Lower leg skin (tissue), 4 donors: Measurements from ENCODE around the gene CCDC78. TPM values are rescaled to one million over a fixed set of nuclear protein-coding genes. Genes with fewer than 3 reads are reported as not detected.

Source experiments
- DNase-seq, 2 donors: peaks; one replicate each; pipeline ENCODE4 v3.0.0-alpha.2; 2019; ENCODE audit warnings: low spot score in 2 of 2
- H3K4me3 ChIP-seq: fragments of 200-600 bp; sonication (generic); 2 replicates; pipeline ENCODE4 v1.5.1; 2017; ENCODE audit warnings: mild to moderate bottlenecking, low read depth; ENCODE audit not compliant: poor library complexity, severe bottlenecking
- POLR2A ChIP-seq, 2 donors: fragments of 450-650 bp; IDR thresholded peaks; one replicate each; pipeline ENCODE4 v1.6.1; 2016 to 2017; ENCODE audit warnings: antibody characterized with exemption in 2 of 2, mild to moderate bottlenecking in 1 of 2, moderate library complexity in 1 of 2
- WGBS, 2 donors: methylation state at CpG; one replicate each; pipeline ENCODE4 v1.1.5; 2018; 5-methylcytosine and 5-hydroxymethylcytosine counted together
- intact Hi-C: fragments of 100-400 bp; cut with DNase I; formaldehyde crosslinking; loops from one replicate; pipeline ENCODE4 v1.15.0; 2023; ENCODE audit warnings: low total_unique reads
- total RNA-seq, 4 donors: library from RNA; depleted of rRNA; stranded (reverse); fragments of >200 nt; gene quantifications; one replicate each; pipeline ENCODE4 v1.1.0, GENCODE V29; 2016
- TF ChIP-seq, protein P1 (sequence below), 3 donors: fragments of 450-650 bp; IDR thresholded peaks; one replicate each; pipeline ENCODE4 v1.5.1; 2016; ENCODE audit warnings: antibody characterized with exemption in 3 of 3, mild to moderate bottlenecking in 3 of 3, moderate library complexity in 2 of 3

Gene CCDC78
- total RNA-seq, 4 donors from 2014 or later = 0.52 to 0.55 TPM; not detected in 2

GRCh38 chr16:739560-740458 lies 13.6 kb upstream of the CCDC78 start:
- no peak for DNase-seq
- peak overlapping the region; percentile 74 for H3K4me3 ChIP-seq
- intact Hi-C loops = no loop called here
- WGBS, 2 donors = 44 to 51% methylated on average over 32 to 35 of the region's 38 CpGs
- TF ChIP-seq, protein P1, sequence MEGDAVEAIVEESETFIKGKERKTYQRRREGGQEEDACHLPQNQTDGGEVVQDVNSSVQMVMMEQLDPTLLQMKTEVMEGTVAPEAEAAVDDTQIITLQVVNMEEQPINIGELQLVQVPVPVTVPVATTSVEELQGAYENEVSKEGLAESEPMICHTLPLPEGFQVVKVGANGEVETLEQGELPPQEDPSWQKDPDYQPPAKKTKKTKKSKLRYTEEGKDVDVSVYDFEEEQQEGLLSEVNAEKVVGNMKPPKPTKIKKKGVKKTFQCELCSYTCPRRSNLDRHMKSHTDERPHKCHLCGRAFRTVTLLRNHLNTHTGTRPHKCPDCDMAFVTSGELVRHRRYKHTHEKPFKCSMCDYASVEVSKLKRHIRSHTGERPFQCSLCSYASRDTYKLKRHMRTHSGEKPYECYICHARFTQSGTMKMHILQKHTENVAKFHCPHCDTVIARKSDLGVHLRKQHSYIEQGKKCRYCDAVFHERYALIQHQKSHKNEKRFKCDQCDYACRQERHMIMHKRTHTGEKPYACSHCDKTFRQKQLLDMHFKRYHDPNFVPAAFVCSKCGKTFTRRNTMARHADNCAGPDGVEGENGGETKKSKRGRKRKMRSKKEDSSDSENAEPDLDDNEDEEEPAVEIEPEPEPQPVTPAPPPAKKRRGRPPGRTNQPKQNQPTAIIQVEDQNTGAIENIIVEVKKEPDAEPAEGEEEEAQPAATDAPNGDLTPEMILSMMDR (IDR thresholded peaks at IDR 0.05) = no peak
- TF ChIP-seq POLR2A (IDR thresholded peaks at IDR 0.05) = no peak

DNA sequence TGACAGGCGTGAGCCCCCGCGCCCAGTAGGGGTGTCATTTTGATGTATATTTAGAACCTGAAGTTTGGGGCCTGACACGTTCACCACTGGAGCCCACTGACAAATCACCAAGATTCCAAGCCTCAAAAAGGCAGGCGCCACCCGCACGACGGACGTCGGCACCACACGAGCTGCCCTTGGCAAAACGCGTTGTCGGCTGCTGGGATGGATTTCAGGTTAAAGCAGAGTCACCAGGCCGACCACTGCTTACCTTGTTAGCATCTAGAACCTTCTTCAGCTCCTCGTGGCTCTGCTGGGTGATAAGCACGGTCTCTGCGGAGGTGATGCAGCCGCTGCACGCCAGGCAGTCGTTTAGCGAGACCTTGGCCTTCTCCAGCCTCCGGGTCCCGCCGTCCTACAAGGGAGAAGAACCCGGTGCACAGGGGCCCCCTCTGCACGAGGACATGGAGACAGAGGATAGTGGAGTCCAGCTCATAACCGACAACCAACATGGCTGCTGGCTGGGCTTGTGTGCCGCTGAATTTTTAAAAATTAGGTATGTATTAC lies 10.8 kb upstream of the CCDC78 start:
- no peak for TF ChIP-seq POLR2A (IDR thresholded peaks at IDR 0.05)
- TF ChIP-seq, protein P1 (IDR thresholded peaks at IDR 0.05) = no peak
- no peak overlapping the region for H3K4me3 ChIP-seq
- intact Hi-C loops = no loop called here
- 95% methylated on average over 29 of the region's 29 CpGs for WGBS, 2 donors
- no peak for DNase-seq

GRCh38 chr16:735982-736453 lies 9.8 kb upstream of the CCDC78 start:
- 87 to 93% methylated on average over 13 of the region's 13 CpGs for WGBS, 2 donors
- no peak overlapping the region for H3K4me3 ChIP-seq
- no peak for DNase-seq
- TF ChIP-seq, protein P1 (IDR thresholded peaks at IDR 0.05) = no peak
- TF ChIP-seq POLR2A (IDR thresholded peaks at IDR 0.05) = no peak
- intact Hi-C loops = no loop called here

DNA sequence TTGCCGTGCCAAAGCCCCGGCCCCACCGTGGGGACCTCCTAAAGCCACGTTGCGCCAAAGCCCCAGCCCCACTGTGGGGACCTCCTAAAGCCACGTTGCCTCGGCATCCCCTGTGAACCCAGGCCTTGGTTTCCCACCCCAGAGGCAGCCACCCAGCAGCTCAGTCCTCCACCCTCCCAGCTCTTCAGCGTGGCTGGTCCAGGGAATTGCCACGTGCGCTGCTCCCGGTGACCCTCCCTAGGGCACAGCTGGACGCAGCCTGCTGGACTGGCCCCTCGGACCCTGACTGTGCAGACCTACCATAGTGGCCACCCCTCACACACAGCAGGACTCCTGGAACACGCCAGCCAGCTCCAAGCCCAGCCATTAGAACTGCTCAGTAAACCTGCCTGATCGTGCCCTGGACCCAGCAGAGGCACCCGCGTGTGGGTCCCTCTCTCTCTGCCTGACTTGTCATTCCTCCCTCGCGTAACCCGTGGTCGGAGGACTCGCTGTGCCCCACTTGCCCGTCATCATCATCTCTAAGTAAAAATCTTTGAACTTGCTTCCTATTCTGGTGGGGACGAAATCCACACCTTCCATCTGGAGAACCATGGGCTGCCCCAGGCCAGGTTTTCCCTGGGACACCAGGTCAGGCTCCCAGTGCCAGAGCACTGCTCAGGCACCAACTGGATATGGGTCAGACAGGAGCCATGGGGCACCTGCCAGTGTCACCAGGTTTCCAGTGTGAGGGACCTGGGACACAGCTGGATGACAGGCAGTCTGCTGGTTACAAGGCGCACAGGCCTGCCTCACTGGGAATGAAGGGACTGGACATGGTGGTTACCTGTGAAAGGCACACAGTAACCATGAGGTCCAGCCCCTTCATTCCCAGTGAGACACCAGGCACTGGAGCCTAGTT lies 9.0 kb upstream of the CCDC78 start:
- no peak for DNase-seq
- intact Hi-C loops = no loop called here
- no peak overlapping the region for H3K4me3 ChIP-seq
- TF ChIP-seq, protein P1 (IDR thresholded peaks at IDR 0.05) = no peak
- no peak for TF ChIP-seq POLR2A (IDR thresholded peaks at IDR 0.05)
- WGBS, 2 donors = 93 to 94% methylated on average over 25 of the region's 25 CpGs

- intact Hi-C loops = no loop called here
- H3K4me3 ChIP-seq = no peak overlapping the region
- WGBS, 2 donors = 89 to 91% methylated on average over 49 of the region's 49 CpGs
- TF ChIP-seq POLR2A (IDR thresholded peaks at IDR 0.05) = no peak
- TF ChIP-seq, protein P1 (IDR thresholded peaks at IDR 0.05) = no peak
- no peak for DNase-seq
Measured at GRCh38 chr16:734208-734980, 8.2 kb upstream of the CCDC78 start.
